RPMI7951 (cell line): Measurements from ENCODE around the gene ARMC12. TPM values are rescaled to one million over a fixed set of nuclear protein-coding genes. Genes with fewer than 3 reads are reported as not detected.

Source experiments
- DNase-seq: peaks from one replicate; pipeline ENCODE4 v3.0.0-alpha.2; 2012; ENCODE audit warnings: low read depth
- total RNA-seq: library from RNA; depleted of rRNA; stranded (reverse); fragments of >200 nt; shearing (Covaris generic); gene quantifications from 2 replicates; pipeline ENCODE4 v1.2.3, GENCODE V29; 2014

The ARMC12 gene
- total RNA-seq, 1 experiment from 2014 or later: not detected

- DNase-seq: no peak
Observed at GRCh38 chr6:35775031-35775430, 38.2 kb downstream of the ARMC12 start.

GRCh38 chr6:35776364-35777215 lies 39.8 kb downstream of the ARMC12 start, which contains the start of gene CLPSL2:
TSS of gene CLPSL2 (plus strand) at chr6:35776598. CDS start at chr6:35776619, 21 bp downstream.
- peak; percentile 23 for DNase-seq

- DNase-seq: no peak
Observed at GRCh38 chr6:35777356-35778102, 40.7 kb downstream of the ARMC12 start.

- DNase-seq: no peak
Observed at GRCh38 chr6:35778437-35778836, 41.6 kb downstream of the ARMC12 start.

- no peak for DNase-seq
Observed at GRCh38 chr6:35780719-35781118, 43.9 kb downstream of the ARMC12 start, which contains the start of gene CLPSL1. TSS of gene CLPSL1 (plus strand) at chr6:35781019. CDS start at chr6:35781111, 92 bp downstream.

GRCh38 chr6:35781290-35781689 lies 44.5 kb downstream of the ARMC12 start:
- DNase-seq: no peak

GRCh38 chr6:35782424-35782823 lies 45.6 kb downstream of the ARMC12 start:
- no peak for DNase-seq

- no peak for DNase-seq
Observed at GRCh38 chr6:35784200-35784599, 47.4 kb downstream of the ARMC12 start.

- no peak for DNase-seq
Observed at GRCh38 chr6:35786272-35786671, 49.4 kb downstream of the ARMC12 start.

- DNase-seq: no peak
Observed at GRCh38 chr6:35786810-35787209, 50.0 kb downstream of the ARMC12 start.

GRCh38 chr6:35787266-35788218 lies 50.7 kb downstream of the ARMC12 start:
- no peak for DNase-seq

- DNase-seq: no peak
Observed at GRCh38 chr6:35788423-35788982, 51.7 kb downstream of the ARMC12 start.

- DNase-seq: no peak
Observed at GRCh38 chr6:35790683-35791082, 53.9 kb downstream of the ARMC12 start.

GRCh38 chr6:35794536-35795452 lies 58.0 kb downstream of the ARMC12 start:
- no peak for DNase-seq

- DNase-seq: no peak
Observed at GRCh38 chr6:35795453-35796071, 58.7 kb downstream of the ARMC12 start.

GRCh38 chr6:35796236-35796635 lies 59.4 kb downstream of the ARMC12 start:
- no peak for DNase-seq

- DNase-seq: no peak
Observed at GRCh38 chr6:35797837-35798526, 61.1 kb downstream of the ARMC12 start.
